Measurements from ENCODE around the gene NDUFA1. TPM values are rescaled to one million over a fixed set of nuclear protein-coding genes. Genes with fewer than 3 reads are reported as not detected.

NDUFA1 gene
- 33.5 and 99.3 TPM in 2 replicates for total RNA-seq

DNA sequence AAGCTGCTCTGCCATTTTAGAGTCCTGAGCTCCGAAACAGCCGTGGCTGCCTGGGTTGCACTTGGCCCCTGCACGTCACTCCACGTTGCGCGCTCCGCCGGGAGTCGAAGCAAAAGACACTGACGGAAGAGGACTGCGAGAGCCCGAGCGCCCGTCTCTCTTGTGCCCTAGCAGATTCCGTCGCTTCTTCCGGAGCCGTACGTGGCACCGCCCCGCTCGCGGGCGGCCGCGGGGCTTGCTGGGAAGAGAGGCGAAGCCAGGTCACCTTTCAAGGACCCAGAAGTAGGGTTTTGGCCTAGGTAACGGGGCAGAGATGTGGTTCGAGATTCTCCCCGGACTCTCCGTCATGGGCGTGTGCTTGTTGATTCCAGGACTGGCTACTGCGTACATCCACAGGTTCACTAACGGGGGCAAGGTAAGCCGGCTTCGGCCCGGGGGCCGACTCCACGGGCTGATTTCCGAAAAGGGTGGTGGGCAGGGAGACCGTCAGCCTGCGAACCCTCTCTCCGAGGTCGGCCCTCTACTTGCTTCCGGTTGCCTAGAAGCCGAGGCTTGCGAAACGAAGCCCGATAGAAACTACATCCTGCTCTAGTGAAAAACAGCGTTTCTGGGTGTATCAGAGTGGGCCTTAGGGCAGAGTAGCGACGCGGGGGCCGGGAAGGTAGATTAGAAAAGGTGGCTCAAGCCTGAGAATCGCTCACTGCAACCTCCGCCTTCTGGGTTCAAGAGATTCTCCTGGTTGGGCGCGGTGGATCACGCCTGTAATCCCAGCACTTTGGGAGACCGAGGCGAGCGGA lies at the start of gene NDUFA1, which contains the start of gene RNF113A:
NDUFA1 (plus strand) TSS at position 234 of the 797 bp plus-strand sequence; CDS start at position 314, 80 bp downstream.
RNF113A (minus strand) TSS at position 135 of the 797 bp plus-strand sequence; CDS start at position 15, 120 bp downstream.

DNA sequence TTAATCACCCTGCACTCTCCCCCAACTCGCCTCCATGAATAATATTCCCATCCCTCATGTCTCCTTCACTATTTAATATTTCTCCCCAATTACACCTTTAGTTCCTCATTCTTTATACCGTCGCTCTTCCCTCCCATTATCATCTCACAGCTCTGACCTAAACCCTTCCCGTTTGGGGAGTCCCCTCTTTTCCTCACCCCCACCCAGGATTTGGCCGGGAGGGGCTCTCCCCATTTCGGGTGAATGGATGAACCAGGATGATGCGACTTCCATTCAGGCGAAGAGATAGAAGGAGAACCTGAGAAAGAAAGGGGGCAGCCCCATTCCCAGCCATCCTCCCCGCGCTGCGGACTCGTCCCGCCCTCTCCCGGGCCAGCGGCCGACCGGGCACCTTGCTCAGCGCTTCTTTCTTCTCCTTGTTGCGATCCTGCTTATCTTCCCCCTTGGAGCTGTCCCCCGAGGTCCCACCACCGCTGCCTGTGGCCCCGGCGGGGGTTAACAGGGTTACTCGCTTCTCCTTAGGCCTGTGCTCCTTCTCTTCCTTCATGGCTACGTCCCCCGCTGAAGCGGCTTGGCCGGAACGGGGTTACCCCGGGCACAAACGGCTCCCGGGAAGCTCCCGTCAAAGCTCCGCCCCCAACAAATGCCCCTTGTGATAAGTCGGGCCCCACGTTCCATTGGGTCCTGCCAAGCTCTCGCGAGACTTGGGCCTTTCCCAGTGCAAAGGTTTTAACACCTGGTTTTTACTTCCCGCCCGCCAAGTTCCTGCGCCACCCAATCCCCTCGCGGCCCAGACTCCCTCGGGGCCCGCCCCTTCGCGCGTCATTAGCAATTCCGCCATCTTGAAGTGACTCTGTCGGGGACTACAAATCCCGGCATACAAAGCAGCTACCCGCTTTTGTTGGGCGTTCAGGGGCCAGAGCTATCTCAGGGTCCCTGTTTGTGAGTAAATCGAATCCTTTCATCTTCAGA lies 19.0 kb upstream of the NDUFA1 start, which contains the start of gene UPF3B:
UPF3B (minus strand) TSS at position 582 of the 972 bp plus-strand sequence; CDS start at position 547, 35 bp downstream.

DNA sequence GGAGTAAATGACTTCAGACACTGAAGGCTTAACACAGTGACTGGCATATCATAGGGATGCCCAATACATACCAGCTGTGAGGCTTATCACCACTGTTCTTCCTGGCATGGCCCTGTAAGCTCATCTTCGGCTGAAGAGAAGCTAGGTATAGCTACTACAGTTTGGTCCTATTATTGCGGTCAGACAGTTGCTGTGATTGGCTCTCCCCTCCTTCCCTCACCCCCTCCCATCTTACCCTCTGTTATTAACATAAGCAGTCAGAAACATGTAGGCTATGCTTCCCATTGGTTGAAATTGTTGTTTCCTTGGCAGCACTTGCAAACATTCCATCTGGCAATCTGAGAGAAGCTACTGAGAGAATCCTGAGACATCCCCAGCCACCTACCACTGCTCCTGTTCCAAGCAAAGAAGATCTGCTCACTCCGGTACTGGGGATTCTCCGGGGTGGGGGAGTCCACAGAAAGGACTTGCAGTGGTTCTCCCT lies 24.3 kb downstream of the NDUFA1 start, which contains the start of gene AKAP14:
AKAP14 (plus strand) TSS at position 51 of the 484 bp plus-strand sequence. CDS start 7,331 bp downstream, outside the sequence.

Other genes starting within 250 kb of the NDUFA1 start
- 3.5 and 4.8 TPM in 2 replicates for gene SEPTIN6, start 178.7 kb upstream of the NDUFA1 start, total RNA-seq
- gene SOWAHD, start 113.2 kb upstream of the NDUFA1 start, total RNA-seq = not detected in 2 replicates
- 1,157 and 1,530 TPM in 2 replicates for gene RPL39, start 80.2 kb upstream of the NDUFA1 start, total RNA-seq
- gene UPF3B, start 18.9 kb upstream of the NDUFA1 start, total RNA-seq = 0.43 and 3.1 TPM in 2 replicates
- gene RNF113A, start 99 bp upstream of the NDUFA1 start, total RNA-seq = 13.7 and 20.0 TPM in 2 replicates
- not detected in 2 replicates for gene AKAP14, start 24.1 kb downstream of the NDUFA1 start, total RNA-seq
- 3.9 and 4.3 TPM in 2 replicates for gene NKAP, start 71.9 kb downstream of the NDUFA1 start, total RNA-seq
- not detected in 2 replicates for gene RHOXF2B, start 205.9 kb downstream of the NDUFA1 start, total RNA-seq
- gene RHOXF1, start 244.1 kb downstream of the NDUFA1 start, total RNA-seq = not detected in 2 replicates

Measured in placental epithelial cell (primary cell).